H9 (cell line): ENCODE measurements around the gene SLC22A8. TPM values are rescaled to one million over a fixed set of nuclear protein-coding genes. Genes with fewer than 3 reads are reported as not detected.

ENCODE experiments used
- DNase-seq: peaks from one replicate; pipeline ENCODE4 v3.0.0-alpha.2; 2017
- H2AFZ ChIP-seq: one replicate; pipeline ENCODE4 v1.6.1; 2013; ENCODE audit warnings: mild to moderate bottlenecking, low read length, control low read depth, moderate library complexity
- H2AK5ac ChIP-seq: 2 replicates; pipeline ENCODE4 v1.6.1; 2013; ENCODE audit warnings: low read length, control low read depth, mixed read lengths; ENCODE audit not compliant: insufficient read length
- H2BK120ac ChIP-seq: one replicate; pipeline ENCODE4 v1.6.1; 2013; ENCODE audit warnings: low read depth, mild to moderate bottlenecking, low read length, control low read depth, inconsistent platforms; ENCODE audit not compliant: poor library complexity, severe bottlenecking
- H2BK12ac ChIP-seq: 2 replicates; pipeline ENCODE4 v1.6.1; 2013; ENCODE audit warnings: low read length, control low read depth, mixed read lengths, low read depth; ENCODE audit not compliant: insufficient read length
- H2BK15ac ChIP-seq: 2 replicates; pipeline ENCODE4 v1.6.1; 2013; ENCODE audit warnings: low read depth, low read length, control low read depth
- H2BK20ac ChIP-seq: one replicate; pipeline ENCODE4 v1.6.1; 2013; ENCODE audit warnings: low read depth, mild to moderate bottlenecking, low read length, control low read depth, inconsistent platforms; ENCODE audit not compliant: poor library complexity, severe bottlenecking
- H2BK5ac ChIP-seq: 2 replicates; pipeline ENCODE4 v1.6.1; 2013; ENCODE audit warnings: low read length, control low read depth, mixed read lengths; ENCODE audit not compliant: insufficient read length
- H3K14ac ChIP-seq: 2 replicates; pipeline ENCODE4 v1.6.1; 2013; ENCODE audit warnings: low read length, control low read depth; ENCODE audit not compliant: insufficient read depth
- H3K18ac ChIP-seq: 2 replicates; pipeline ENCODE4 v1.6.1; 2013; ENCODE audit warnings: low read depth, mild to moderate bottlenecking, mixed read lengths, low read length, control low read depth; ENCODE audit not compliant: insufficient read length
- H3K23ac ChIP-seq: 2 replicates; pipeline ENCODE4 v1.6.1; 2013; ENCODE audit warnings: low read length, control low read depth, mixed read lengths, low read depth; ENCODE audit not compliant: insufficient read length
- H3K23me2 ChIP-seq: 2 replicates; pipeline ENCODE4 v1.6.1; 2013; ENCODE audit warnings: low read depth, mild to moderate bottlenecking, mixed read lengths, low read length, control low read depth; ENCODE audit not compliant: insufficient read length, poor library complexity, severe bottlenecking
- H3K27ac ChIP-seq: 2 replicates; pipeline ENCODE4 v1.5.1; 2013; ENCODE audit warnings: low read length, control low read depth, mixed read lengths, low read depth; ENCODE audit not compliant: insufficient read length
- H3K27me3 ChIP-seq: 2 replicates; pipeline ENCODE4 v1.6.1; 2013; ENCODE audit warnings: low read length, control low read depth, inconsistent platforms; ENCODE audit not compliant: insufficient read depth
- H3K4ac ChIP-seq: 2 replicates; pipeline ENCODE4 v1.6.1; 2013; ENCODE audit warnings: low read depth, mild to moderate bottlenecking, control low read depth, inconsistent platforms, low read length, moderate library complexity
- H3K4me1 ChIP-seq: 2 replicates; pipeline ENCODE4 v1.6.1; 2013; ENCODE audit warnings: low read length, control low read depth, inconsistent platforms; ENCODE audit not compliant: insufficient read depth
- H3K4me2 ChIP-seq: 2 replicates; pipeline ENCODE4 v1.6.1; 2013; ENCODE audit warnings: low read length, control low read depth, mixed read lengths; ENCODE audit not compliant: insufficient read length, insufficient read depth
- H3K56ac ChIP-seq: 2 replicates; pipeline ENCODE4 v1.6.1; 2013; ENCODE audit warnings: low read depth, mild to moderate bottlenecking, mixed read lengths, low read length, control low read depth; ENCODE audit not compliant: insufficient read length
- H3K79me1 ChIP-seq: 2 replicates; pipeline ENCODE4 v1.6.1; 2013; ENCODE audit warnings: low read depth, mild to moderate bottlenecking, moderate library complexity, low read length, control low read depth, inconsistent platforms; ENCODE audit not compliant: insufficient read depth, poor library complexity, severe bottlenecking
- H3K79me2 ChIP-seq: 2 replicates; pipeline ENCODE4 v1.6.1; 2013; ENCODE audit warnings: low read length, control low read depth, inconsistent platforms; ENCODE audit not compliant: insufficient read depth
- H3K9ac ChIP-seq: 2 replicates; pipeline ENCODE4 v1.6.1; 2013; ENCODE audit warnings: low read length, control low read depth, mixed read lengths; ENCODE audit not compliant: insufficient read length; ENCODE audit errors: extremely low read depth
- H3K9me3 ChIP-seq: one replicate; pipeline ENCODE4 v1.6.1; 2013; ENCODE audit warnings: low read depth, low read length, inconsistent platforms; ENCODE audit not compliant: control insufficient read depth
- H3T11ph ChIP-seq: one replicate; pipeline ENCODE4 v1.6.1; 2013; ENCODE audit warnings: mild to moderate bottlenecking, low read length, control low read depth, inconsistent platforms
- H4K20me1 ChIP-seq: one replicate; pipeline ENCODE4 v1.6.1; 2013; ENCODE audit not compliant: control insufficient read depth, insufficient read length, insufficient read depth
- H4K5ac ChIP-seq: 2 replicates; pipeline ENCODE4 v1.6.1; 2013; ENCODE audit warnings: low read depth, mild to moderate bottlenecking, mixed read lengths, low read length, control low read depth; ENCODE audit not compliant: insufficient read length
- H4K8ac ChIP-seq: replicated peaks from 2 replicates; pipeline ENCODE4 v1.6.1; 2013; ENCODE audit warnings: low read length, control low read depth, mixed read lengths, low read depth; ENCODE audit not compliant: insufficient read length
- H4K91ac ChIP-seq: 2 replicates; pipeline ENCODE4 v1.6.1; 2013; ENCODE audit warnings: low read depth, mild to moderate bottlenecking, moderate library complexity, mixed read lengths, low read length, control low read depth; ENCODE audit not compliant: insufficient read length
- H3K27ac Mint-ChIP-seq, 3 experiments: 2 replicates in 2 of 3; 3 replicates in 1 of 3; pipeline ENCODE4 v1.8.0; 2020 to 2021; ENCODE audit warnings: mixed read lengths in 3 of 3, mild to moderate bottlenecking in 1 of 3, moderate library complexity in 1 of 3
- H3K27me3 Mint-ChIP-seq: 2 replicates; pipeline ENCODE4 v1.8.0; 2021; ENCODE audit warnings: low read depth, mild to moderate bottlenecking, moderate library complexity, mixed read lengths
- H3K36me3 Mint-ChIP-seq, 3 experiments: 2 replicates in 2 of 3; 3 replicates in 1 of 3; pipeline ENCODE4 v1.8.0; 2020 to 2021; ENCODE audit warnings: low read depth in 3 of 3, mixed read lengths in 3 of 3; ENCODE audit not compliant: insufficient read depth in 1 of 3
- H3K4me1 Mint-ChIP-seq, 2 experiments: 2 replicates each; pipeline ENCODE4 v1.8.0; 2020; ENCODE audit warnings: mixed read lengths in 2 of 2
- H3K4me3 Mint-ChIP-seq, 2 experiments: 2 replicates in 1 of 2; 3 replicates in 1 of 2; pipeline ENCODE4 v1.8.0; 2020 to 2021; ENCODE audit warnings: mild to moderate bottlenecking in 2 of 2, mixed read lengths in 2 of 2, moderate library complexity in 1 of 2
- H3K9me3 Mint-ChIP-seq, 2 experiments: 2 replicates in 1 of 2; 3 replicates in 1 of 2; pipeline ENCODE4 v1.8.0; 2020; ENCODE audit warnings: mild to moderate bottlenecking in 2 of 2, mixed read lengths in 2 of 2, moderate library complexity in 1 of 2
- WGBS: extraction: QIAGEN DNeasy Blood & Tissue Kit; methylation state at CpG from one replicate; pipeline ENCODE4 v1.1.7; 2013; ENCODE audit warnings: missing lambda C conversion rate, low lambda C conversion rate, mixed read lengths; ENCODE audit not compliant: insufficient read length; ENCODE audit errors: extremely low coverage; 5-methylcytosine and 5-hydroxymethylcytosine counted together
- total RNA-seq: library from RNA; stranded (reverse); gene quantifications from 2 replicates; pipeline ENCODE4 v1.2.1, GENCODE V29; 2021
- TF ChIP-seq, protein P1 (sequence below): fragments of 200-600 bp; sonication (generic); conservative IDR thresholded peaks from 3 replicates; pipeline ENCODE4 v1.8.0; 2021; ENCODE audit warnings: antibody characterized with exemption, mild to moderate bottlenecking

Gene SLC22A8
- total RNA-seq, 1 experiment from 2014 or later: not detected

DNA sequence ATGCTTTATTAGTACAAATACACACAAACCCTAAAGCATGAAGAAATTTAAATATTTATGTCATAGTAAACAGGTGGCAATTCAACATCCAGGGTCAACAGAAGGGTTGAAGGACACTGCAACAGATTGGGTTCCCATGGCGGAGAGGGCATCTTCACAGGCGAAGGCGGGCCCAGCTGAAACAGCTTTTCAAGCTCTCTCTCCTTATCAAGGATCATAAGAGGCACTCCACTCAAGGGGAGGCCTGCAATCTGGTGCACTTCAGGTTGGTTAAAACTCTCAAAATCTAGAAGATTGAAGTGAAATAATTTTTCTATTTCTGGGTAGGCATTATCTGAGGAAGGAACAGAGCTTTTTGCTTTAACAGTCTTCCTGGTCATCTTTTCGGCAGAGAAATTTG, 16.8 kb upstream of the SLC22A8 start:
- H2BK20ac ChIP-seq: no peak overlapping the region

More for the DNA sequence above, 16.8 kb upstream of the SLC22A8 start:
- H2AK5ac ChIP-seq: no peak overlapping the region
- TF ChIP-seq, protein P1, sequence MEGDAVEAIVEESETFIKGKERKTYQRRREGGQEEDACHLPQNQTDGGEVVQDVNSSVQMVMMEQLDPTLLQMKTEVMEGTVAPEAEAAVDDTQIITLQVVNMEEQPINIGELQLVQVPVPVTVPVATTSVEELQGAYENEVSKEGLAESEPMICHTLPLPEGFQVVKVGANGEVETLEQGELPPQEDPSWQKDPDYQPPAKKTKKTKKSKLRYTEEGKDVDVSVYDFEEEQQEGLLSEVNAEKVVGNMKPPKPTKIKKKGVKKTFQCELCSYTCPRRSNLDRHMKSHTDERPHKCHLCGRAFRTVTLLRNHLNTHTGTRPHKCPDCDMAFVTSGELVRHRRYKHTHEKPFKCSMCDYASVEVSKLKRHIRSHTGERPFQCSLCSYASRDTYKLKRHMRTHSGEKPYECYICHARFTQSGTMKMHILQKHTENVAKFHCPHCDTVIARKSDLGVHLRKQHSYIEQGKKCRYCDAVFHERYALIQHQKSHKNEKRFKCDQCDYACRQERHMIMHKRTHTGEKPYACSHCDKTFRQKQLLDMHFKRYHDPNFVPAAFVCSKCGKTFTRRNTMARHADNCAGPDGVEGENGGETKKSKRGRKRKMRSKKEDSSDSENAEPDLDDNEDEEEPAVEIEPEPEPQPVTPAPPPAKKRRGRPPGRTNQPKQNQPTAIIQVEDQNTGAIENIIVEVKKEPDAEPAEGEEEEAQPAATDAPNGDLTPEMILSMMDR: no peak
- no peaks in the 10 kb centered on the region for H3K23me2 ChIP-seq
- no peak overlapping the region for H3K27ac ChIP-seq
- H3T11ph ChIP-seq: no peak overlapping the region
- H3K4me1 ChIP-seq: no peaks in the 10 kb centered on the region
- Mint-ChIP-seq H3K27me3 (peaks cover 10% of the 10 kb centered on the region; the same call in 1 of the 2 replicates), H3K9me3 (peaks cover 5 to 9% of the 10 kb centered on the region in 2 experiments), H3K36me3 (no peaks in the 10 kb centered on the region; a peak in 1 of 7 replicates), H3K27ac (no peak overlapping the region), H3K4me3 (no peak overlapping the region), H3K4me1 (peaks cover 14 to 20% of the 10 kb centered on the region in 2 experiments)
- no peak overlapping the region for H2BK120ac ChIP-seq
- H3K4me2 ChIP-seq: no peak overlapping the region
- H4K20me1 ChIP-seq: no peaks in the 10 kb centered on the region
- H3K27me3 ChIP-seq: no peaks in the 10 kb centered on the region
- no peak overlapping the region for H2BK15ac ChIP-seq
- H2AFZ ChIP-seq: no peak overlapping the region
- no peak overlapping the region for H4K91ac ChIP-seq
- H2BK12ac ChIP-seq: no peak overlapping the region
- H3K23ac ChIP-seq: no peak overlapping the region
- no peak overlapping the region for H3K18ac ChIP-seq
- H4K8ac ChIP-seq: no peak overlapping the region
- no peak for DNase-seq
- H2BK5ac ChIP-seq: no peak overlapping the region
- H3K79me1 ChIP-seq: no peaks in the 10 kb centered on the region
- no peak overlapping the region for H3K14ac ChIP-seq
- H3K79me2 ChIP-seq: no peaks in the 10 kb centered on the region
- no peak overlapping the region for H3K4ac ChIP-seq
- no peak overlapping the region for H3K56ac ChIP-seq
- no peak overlapping the region for H3K9ac ChIP-seq
- no CpG with 5 or more reads among the region's 4 CpGs for WGBS
- no peak overlapping the region for H4K5ac ChIP-seq
- no peaks in the 10 kb centered on the region for H3K9me3 ChIP-seq
